Keratinocyte (primary cell): ENCODE results near the gene PSMD6. TPM values are rescaled to one million over a fixed set of nuclear protein-coding genes. Genes with fewer than 3 reads are reported as not detected.

Experiments used
- DNase-seq: peaks from one replicate; pipeline ENCODE4 v3.0.0-alpha.2; 2011; ENCODE audit warnings: low read depth, missing footprints, low spot score
- FAIRE-seq: peaks from 2 replicates; lab custom pipeline; 2011; peaks lifted over from hg19 to GRCh38; lab: Jason Lieb, UNC
- H2AFZ ChIP-seq: 2 replicates; pipeline ENCODE4 v1.6.0; 2012; ENCODE audit warnings: low read length, control low read depth, inconsistent platforms; ENCODE audit not compliant: control insufficient read depth
- H3K27ac ChIP-seq: 2 replicates; pipeline ENCODE4 v1.5.1; 2011; ENCODE audit warnings: low read length; ENCODE audit not compliant: control insufficient read depth, insufficient read depth
- H3K27me3 ChIP-seq: 3 replicates; pipeline ENCODE4 v1.6.0; 2011; ENCODE audit warnings: low read length; ENCODE audit not compliant: control insufficient read depth, insufficient read depth; ENCODE audit errors: extremely low read depth
- H3K36me3 ChIP-seq, 2 experiments: 2 replicates in 1 of 2; 3 replicates in 1 of 2; pipeline ENCODE4 v1.5.1; 2011; ENCODE audit warnings: low read length in 2 of 2, mild to moderate bottlenecking in 1 of 2; ENCODE audit not compliant: control insufficient read depth in 2 of 2, insufficient read depth in 2 of 2; ENCODE audit errors: extremely low read depth in 1 of 2
- H3K4me1 ChIP-seq: 3 replicates; pipeline ENCODE4 v1.5.1; 2011; ENCODE audit warnings: low read length; ENCODE audit not compliant: control insufficient read depth, insufficient read depth; ENCODE audit errors: extremely low read depth
- H3K4me2 ChIP-seq: 3 replicates; pipeline ENCODE4 v1.6.0; 2011; ENCODE audit warnings: low read depth, low read length; ENCODE audit not compliant: control insufficient read depth, insufficient read depth; ENCODE audit errors: extremely low read depth
- H3K4me3 ChIP-seq, 3 experiments: fragments of 200-600 bp in 1 of 3; sonication (generic) in 1 of 3; 2 replicates in 2 of 3; 3 replicates in 1 of 3; pipeline ENCODE4 v1.5.1; 2011 to 2016; ENCODE audit warnings: low read length in 3 of 3, mild to moderate bottlenecking in 3 of 3, control low read depth in 2 of 3, inconsistent platforms in 1 of 3, low read depth in 1 of 3, mixed read lengths in 1 of 3, mixed run types in 1 of 3, moderate library complexity in 1 of 3; ENCODE audit not compliant: control insufficient read depth in 2 of 3, insufficient read depth in 2 of 3; ENCODE audit errors: extremely low read depth in 1 of 3
- H3K79me2 ChIP-seq: 2 replicates; pipeline ENCODE4 v1.6.0; 2012; ENCODE audit warnings: low read length; ENCODE audit not compliant: control insufficient read depth, insufficient read depth
- H3K9ac ChIP-seq: 3 replicates; pipeline ENCODE4 v1.6.0; 2011; ENCODE audit warnings: low read length; ENCODE audit not compliant: control insufficient read depth, insufficient read depth; ENCODE audit errors: extremely low read depth
- H3K9me1 ChIP-seq: 3 replicates; pipeline ENCODE4 v1.6.0; 2011; ENCODE audit warnings: low read length; ENCODE audit not compliant: control insufficient read depth, insufficient read depth; ENCODE audit errors: extremely low read depth
- H3K9me3 ChIP-seq: 2 replicates; pipeline ENCODE4 v1.5.1; 2012; ENCODE audit warnings: low read depth, low read length; ENCODE audit not compliant: control insufficient read depth
- H4K20me1 ChIP-seq: 3 replicates; pipeline ENCODE4 v1.6.0; 2011; ENCODE audit warnings: low read length; ENCODE audit not compliant: control insufficient read depth, insufficient read depth; ENCODE audit errors: extremely low read depth
- CTCF ChIP-seq, 3 experiments: IDR thresholded peaks in 1 of 3; conservative IDR thresholded peaks in 1 of 3; optimal IDR thresholded peaks in 1 of 3; 2 replicates in 2 of 3; 3 replicates in 1 of 3; pipeline versions ENCODE3 to v1.5.1; 2011; ENCODE audit warnings: low read length in 3 of 3, mild to moderate bottlenecking in 3 of 3, moderate library complexity in 2 of 3, control low read depth in 1 of 3, inconsistent platforms in 1 of 3; ENCODE audit not compliant: insufficient read depth in 2 of 3; ENCODE audit errors: extremely low read depth in 1 of 3
- EZH2 ChIP-seq: IDR thresholded peaks from one replicate; pipeline ENCODE4 v1.6.1; 2012; ENCODE audit warnings: inconsistent platforms, mild to moderate bottlenecking, low read length, moderate library complexity
- dilution Hi-C: fragments of 300-500 bp; cut with MboI; formaldehyde crosslinking; loops from one replicate; pipeline ENCODE4 v1.7.0; 2020; ENCODE audit warnings: low sequenced_read_pairs; ENCODE audit not compliant: extremely low pct_ligation_motif_present
- polyA plus RNA-seq, 5 experiments: library from polyadenylated mRNA; depleted of rRNA in 3 of 5; stranded (reverse) in 3 of 5; stranded (forward) in 1 of 5; unstranded in 1 of 5; fragments of >200 nt; gene quantifications; 1 replicate in 1 of 5; 2 replicates in 3 of 5; 3 replicates in 1 of 5; pipeline versions ENCODE4 v1.2.1 to v1.2.3, GENCODE V29; 2011 to 2012; ENCODE audit warnings: missing spikeins in 2 of 5, low read depth in 1 of 5, low replicate concordance in 1 of 5

The PSMD6 gene
- polyA plus RNA-seq, 1 donor (not counting 4 experiments of a cell fraction or from before 2014, with no cell fraction given), result 100 TPM

- Histone ChIP-seq H3K27me3 (no peaks in the 10 kb centered on the region), H3K9me1 (no peaks in the 10 kb centered on the region), H3K9me3 (no peaks in the 10 kb centered on the region), H3K9ac (no peak overlapping the region), H2AFZ (no peak overlapping the region), H3K36me3 (no peaks in the 10 kb centered on the region), H4K20me1 (no peaks in the 10 kb centered on the region), H3K4me3 (no peak overlapping the region), H3K4me2 (no peak overlapping the region), H3K79me2 (no peaks in the 10 kb centered on the region), H3K4me1 (peaks cover 3% of the 10 kb centered on the region), H3K27ac (no peak overlapping the region)
- no peak for FAIRE-seq
- TF ChIP-seq EZH2 (no peak), CTCF (optimal IDR thresholded peaks at IDR 0.05 in 1 of 3, IDR thresholded peaks at IDR 0.05 in 1 of 3, conservative IDR thresholded peaks at IDR 0.05 in 1 of 3; ENCODE audit: extremely low read depth in 1 of 3, insufficient read depth in 2 of 3, low read length in 3 of 3) (no peak)
- dilution Hi-C loops, result no loop called here
- DNase-seq, result no peak
Measured at GRCh38 chr3:64057231-64057630, 33.9 kb upstream of the PSMD6 start.

GRCh38 chr3:64056606-64057180 lies 33.4 kb upstream of the PSMD6 start:
- Histone ChIP-seq H3K9me3 (no peaks in the 10 kb centered on the region), H4K20me1 (no peaks in the 10 kb centered on the region), H3K4me1 (peaks cover 3% of the 10 kb centered on the region), H3K9ac (no peak overlapping the region), H3K4me2 (no peak overlapping the region), H3K9me1 (no peaks in the 10 kb centered on the region), H3K4me3 (no peak overlapping the region), H3K27ac (no peak overlapping the region), H3K79me2 (no peaks in the 10 kb centered on the region), H2AFZ (no peak overlapping the region), H3K36me3 (no peaks in the 10 kb centered on the region), H3K27me3 (no peaks in the 10 kb centered on the region)
- TF ChIP-seq CTCF (optimal IDR thresholded peaks at IDR 0.05 in 1 of 3, IDR thresholded peaks at IDR 0.05 in 1 of 3, conservative IDR thresholded peaks at IDR 0.05 in 1 of 3; ENCODE audit: extremely low read depth in 1 of 3, insufficient read depth in 2 of 3, low read length in 3 of 3) (no peak), EZH2 (no peak)
- dilution Hi-C loops, result no loop called here
- DNase-seq, result no peak
- FAIRE-seq, result no peak
